K562 (cell line): ENCODE measurements around the gene MSH4. TPM values are rescaled to one million over a fixed set of nuclear protein-coding genes. Genes with fewer than 3 reads are reported as not detected.

Experiments used
- BACH1 ChIP-seq: fragments of 200-800 bp; sonication (Bioruptor generic); IDR thresholded peaks from 2 replicates; pipeline ENCODE4 v1.6.1; 2016; ENCODE audit warnings: missing genetic modification characterization, missing compliant biosample characterization
- CC2D1A ChIP-seq: fragments of 450-650 bp; IDR thresholded peaks from 2 replicates; pipeline ENCODE4 v1.6.1; 2017; ENCODE audit warnings: mild to moderate bottlenecking
- DPF2 ChIP-seq: fragments of 450-650 bp; IDR thresholded peaks from 2 replicates; pipeline ENCODE4 v1.6.1; 2016
- GTF2B ChIP-seq: IDR thresholded peaks from 2 replicates; pipeline ENCODE4 v1.6.1; 2011; ENCODE audit not compliant: insufficient read length; ENCODE audit errors: extremely low read depth
- GTF2F1 ChIP-seq: IDR thresholded peaks from 2 replicates; pipeline ENCODE4 v1.6.1; 2011; ENCODE audit warnings: low read depth, low read length, improper control_type of control experiment
- KAT2B ChIP-seq: IDR thresholded peaks from one replicate; pipeline ENCODE4 v1.6.1; 2012; ENCODE audit warnings: low read depth, mild to moderate bottlenecking, control low read depth, inconsistent platforms, low read length, moderate library complexity
- MCM5 ChIP-seq: fragments of 450-650 bp; IDR thresholded peaks from 2 replicates; pipeline ENCODE4 v1.6.1; 2016; ENCODE audit warnings: low read depth
- MYBL2 ChIP-seq, 2 experiments: fragments of 450-650 bp in 1 of 2; sonication (generic) in 1 of 2; formaldehyde crosslinking in 1 of 2; IDR thresholded peaks; 2 replicates each; pipeline versions ENCODE4 v1.6.1 to v1.8.1; 2017 to 2022; ENCODE audit warnings: borderline replicate concordance in 1 of 2, inconsistent platforms in 1 of 2, low read depth in 1 of 2, mild to moderate bottlenecking in 1 of 2, missing genetic modification reagents in 1 of 2, moderate library complexity in 1 of 2
- NEUROD1 ChIP-seq: fragments of 150-350 bp; IDR thresholded peaks from 2 replicates; pipeline ENCODE4 v1.6.1; 2014; ENCODE audit warnings: borderline replicate concordance, low read length, low read depth; ENCODE audit not compliant: partially characterized antibody
- NFATC3 ChIP-seq: fragments of 450-650 bp; IDR thresholded peaks from 2 replicates; pipeline ENCODE4 v1.6.1; 2017; ENCODE audit warnings: mild to moderate bottlenecking
- POU5F1 ChIP-seq: fragments of 150-350 bp; IDR thresholded peaks from 2 replicates; pipeline ENCODE4 v1.6.1; 2014; ENCODE audit warnings: borderline replicate concordance, low read length, low read depth, mild to moderate bottlenecking; ENCODE audit not compliant: partially characterized antibody
- RB1 ChIP-seq: fragments of 450-650 bp; IDR thresholded peaks from 2 replicates; pipeline ENCODE4 v1.6.1; 2017; ENCODE audit warnings: low read depth, mild to moderate bottlenecking
- RBM17 ChIP-seq: fragments of 200-400 bp; formaldehyde crosslinking; IDR thresholded peaks from 2 replicates; pipeline ENCODE4 v1.6.1; 2017; ENCODE audit warnings: low read depth, mild to moderate bottlenecking, low read length, borderline replicate concordance
- SMC3 ChIP-seq: conservative IDR thresholded peaks from 2 replicates; pipeline ENCODE4 v1.6.1; 2011; ENCODE audit warnings: low read depth, low read length, improper control_type of control experiment; ENCODE audit not compliant: insufficient read depth
- STAT5B ChIP-seq: fragments of 250-450 bp; sonication (Bioruptor Pico); IDR thresholded peaks from 2 replicates; pipeline ENCODE4 v1.8.0; 2021; ENCODE audit warnings: mild to moderate bottlenecking, inconsistent platforms
- U2AF2 ChIP-seq: fragments of 200-400 bp; formaldehyde crosslinking; optimal IDR thresholded peaks from 2 replicates; pipeline ENCODE3; 2017; ENCODE audit warnings: low read depth, mild to moderate bottlenecking, low read length
- ZNF134 ChIP-seq: fragments of 250-450 bp; sonication (Bioruptor Pico); conservative IDR thresholded peaks from 2 replicates; pipeline ENCODE4 v1.4.0; 2020
- ZNF140 ChIP-seq: fragments of 250-450 bp; sonication (Bioruptor Pico); IDR thresholded peaks from 2 replicates; pipeline ENCODE4 v1.8.0; 2021; ENCODE audit warnings: moderate library complexity, mild to moderate bottlenecking, inconsistent platforms
- ZNF184 ChIP-seq: sonication (generic); formaldehyde crosslinking; IDR thresholded peaks from 2 replicates; pipeline ENCODE4 v1.5.0; 2020; ENCODE audit warnings: missing genetic modification reagents
- ZNF232 ChIP-seq: sonication (generic); formaldehyde crosslinking; IDR thresholded peaks from 2 replicates; pipeline ENCODE4 v1.8.0; 2022; ENCODE audit warnings: mild to moderate bottlenecking, missing genetic modification reagents
- ZNF263 ChIP-seq: sonication (generic); formaldehyde crosslinking; IDR thresholded peaks from 2 replicates; pipeline ENCODE4 v1.8.0; 2022; ENCODE audit warnings: mild to moderate bottlenecking, missing genetic modification reagents, borderline replicate concordance
- ZNF507 ChIP-seq: conservative IDR thresholded peaks from 2 replicates; pipeline ENCODE4 v1.6.1; 2017; ENCODE audit warnings: missing genetic modification characterization, missing compliant biosample characterization
- ZNF589 ChIP-seq: fragments of 200-800 bp; sonication (Bioruptor generic); IDR thresholded peaks from 2 replicates; pipeline ENCODE4 v1.6.1; 2016; ENCODE audit warnings: low read depth, missing genetic modification characterization, missing compliant biosample characterization
- ZNF77 ChIP-seq: fragments of 250-450 bp; sonication (Bioruptor Pico); IDR thresholded peaks from 2 replicates; pipeline ENCODE4 v1.5.0; 2020
- polyA plus RNA-seq, 8 experiments: library from polyadenylated mRNA; depleted of rRNA in 4 of 8; stranded (reverse) in 5 of 8; unstranded in 3 of 8; fragments of >200 nt; fragmentation: Nextera tagmentation in 2 of 8; fragmentation: Illumina TruSeq in 1 of 8; extraction: Ambion mirVana in 2 of 8; extraction: Trizol in 1 of 8; gene quantifications; 2 replicates each; pipeline versions ENCODE4 v1.2.1 to v1.2.3, GENCODE V29; 2011 to 2014; ENCODE audit warnings: inconsistent platforms in 1 of 8, missing spikeins in 1 of 8
- total RNA-seq, 7 experiments: library from RNA; depleted of rRNA in 6 of 7; stranded (reverse); fragments of >200 nt in 6 of 7; fragmentation: Illumina TruSeq in 2 of 7; extraction: Trizol in 2 of 7; gene quantifications; 2 replicates each; pipeline versions ENCODE4 v1.2.1 to v1.2.3, GENCODE V29; 2011 to 2021; ENCODE audit warnings: low replicate concordance in 1 of 7
- TF ChIP-seq, protein P1 (sequence below): fragments of 250-450 bp; sonication (Bioruptor Pico); IDR thresholded peaks from 2 replicates; pipeline ENCODE4 v1.4.0; 2020; ENCODE audit warnings: mild to moderate bottlenecking
- TF ChIP-seq, protein P2 (sequence below): sonication (generic); formaldehyde crosslinking; IDR thresholded peaks from 2 replicates; pipeline ENCODE4 v1.8.1; 2022; ENCODE audit warnings: missing genetic modification reagents

The MSH4 gene
- total and polyA plus RNA-seq, 9 of the 15 experiments (the other 6 are each of a cell fraction or from before 2014, with no cell fraction given) = 0.04 to 0.18 (median 0.12) TPM; not detected in 4

DNA sequence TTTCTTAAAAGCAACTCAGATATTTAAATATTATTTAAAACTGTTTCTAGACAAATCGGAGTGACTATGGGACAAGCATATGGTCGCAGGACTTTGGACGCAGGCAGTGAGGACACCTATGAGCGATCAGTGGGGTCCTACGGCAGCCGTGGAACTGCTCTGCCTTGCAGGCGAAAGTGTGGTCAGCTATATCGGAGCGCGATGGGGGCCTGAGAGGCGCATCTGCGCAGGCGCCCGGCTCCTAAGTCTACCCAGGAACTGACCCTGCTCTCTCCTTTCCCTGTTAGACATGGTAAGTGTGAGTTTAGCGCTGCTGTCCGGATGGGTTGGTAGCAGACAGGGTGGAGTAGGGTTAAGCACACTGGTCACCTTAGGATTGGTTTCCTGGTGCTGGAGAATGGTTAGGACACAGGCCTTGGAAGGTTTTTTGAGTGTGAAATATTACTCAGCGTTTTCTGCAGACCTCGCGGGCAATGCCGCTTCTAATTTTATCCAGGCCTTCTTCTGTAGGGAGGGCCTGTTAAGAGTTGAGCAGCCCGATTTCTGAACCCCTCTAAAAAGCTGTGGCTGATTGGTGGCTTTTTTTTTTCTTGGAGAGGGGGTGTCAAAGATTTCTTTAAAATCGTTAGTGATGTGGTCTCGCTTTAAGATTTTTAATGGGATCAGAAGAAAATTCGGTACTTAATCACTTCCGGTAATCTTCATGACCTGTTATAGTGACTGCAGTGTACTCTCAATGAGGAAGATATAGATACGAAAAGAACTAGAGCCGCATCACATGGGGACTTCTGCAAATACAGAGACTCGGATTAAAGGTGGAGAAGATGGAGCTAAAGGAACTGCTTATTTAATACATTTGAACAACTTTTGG is 10.5 kb upstream of the MSH4 start, which contains the start of gene RABGGTB (continued):
- TF ChIP-seq RB1 (peak; percentile 47; the same call in 1 of the 2 replicates), ZNF77 (no peak), SMC3 (no peak), ZNF507 (no peak), GTF2F1 (peak; percentile 96), NFATC3 (no peak), CC2D1A (no peak), BACH1 (tag) (peak; percentile 69; the same call in 1 of the 2 replicates), GTF2B (peak; percentile 90), STAT5B (CRISPR knock-in tag) (no peak), DPF2 (no peak), ZNF134 (no peak), POU5F1 (no peak), ZNF184 (CRISPR knock-in tag) (no peak), KAT2B (no peak), MYBL2 (IDR thresholded peaks at IDR 0.05; ENCODE audit: low read depth) (no peak), MYBL2 (CRISPR knock-in tag; IDR thresholded peaks at IDR 0.05; ENCODE audit: borderline replicate concordance) (no peak), NEUROD1 (peak; percentile 82), ZNF589 (CRISPR knock-in tag) (no peak), ZNF140 (no peak), RBM17 (no peak), ZNF263 (CRISPR knock-in tag) (no peak; the same call in 1 of the 2 replicates), MCM5 (no peak), U2AF2 (no peak), ZNF232 (no peak)
- TF ChIP-seq, protein P1, sequence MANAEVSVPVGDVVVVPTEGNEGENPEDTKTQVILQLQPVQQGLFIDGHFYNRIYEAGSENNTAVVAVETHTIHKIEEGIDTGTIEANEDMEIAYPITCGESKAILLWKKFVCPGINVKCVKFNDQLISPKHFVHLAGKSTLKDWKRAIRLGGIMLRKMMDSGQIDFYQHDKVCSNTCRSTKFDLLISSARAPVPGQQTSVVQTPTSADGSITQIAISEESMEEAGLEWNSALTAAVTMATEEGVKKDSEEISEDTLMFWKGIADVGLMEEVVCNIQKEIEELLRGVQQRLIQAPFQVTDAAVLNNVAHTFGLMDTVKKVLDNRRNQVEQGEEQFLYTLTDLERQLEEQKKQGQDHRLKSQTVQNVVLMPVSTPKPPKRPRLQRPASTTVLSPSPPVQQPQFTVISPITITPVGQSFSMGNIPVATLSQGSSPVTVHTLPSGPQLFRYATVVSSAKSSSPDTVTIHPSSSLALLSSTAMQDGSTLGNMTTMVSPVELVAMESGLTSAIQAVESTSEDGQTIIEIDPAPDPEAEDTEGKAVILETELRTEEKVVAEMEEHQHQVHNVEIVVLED = no peak
- TF ChIP-seq, protein P2, sequence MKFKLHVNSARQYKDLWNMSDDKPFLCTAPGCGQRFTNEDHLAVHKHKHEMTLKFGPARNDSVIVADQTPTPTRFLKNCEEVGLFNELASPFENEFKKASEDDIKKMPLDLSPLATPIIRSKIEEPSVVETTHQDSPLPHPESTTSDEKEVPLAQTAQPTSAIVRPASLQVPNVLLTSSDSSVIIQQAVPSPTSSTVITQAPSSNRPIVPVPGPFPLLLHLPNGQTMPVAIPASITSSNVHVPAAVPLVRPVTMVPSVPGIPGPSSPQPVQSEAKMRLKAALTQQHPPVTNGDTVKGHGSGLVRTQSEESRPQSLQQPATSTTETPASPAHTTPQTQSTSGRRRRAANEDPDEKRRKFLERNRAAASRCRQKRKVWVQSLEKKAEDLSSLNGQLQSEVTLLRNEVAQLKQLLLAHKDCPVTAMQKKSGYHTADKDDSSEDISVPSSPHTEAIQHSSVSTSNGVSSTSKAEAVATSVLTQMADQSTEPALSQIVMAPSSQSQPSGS (CRISPR knock-in tag) = no peak
